HCT116 (cell line): ENCODE data around the gene RTF1. TPM values are rescaled to one million over a fixed set of nuclear protein-coding genes. Genes with fewer than 3 reads are reported as not detected.

ENCODE experiments used
- ATAC-seq: fragments of 200-7000 bp; cut with Tn5 transposase; 2 replicates; pipeline ENCODE4 v1.9.1; 2020; ENCODE audit warnings: mild to moderate bottlenecking, moderate library complexity
- BruUV-seq: library from RNA; stranded (reverse); fragments of 400-500 nt; replicated peaks from 2 replicates; lab custom pipeline; 2021; lab: Mats Ljungman, UMichigan
- CTCF ChIA-PET: fragments of 300-600 bp; sonication (Branson Sonifier 250); formaldehyde crosslinking; loops from one replicate; lab custom pipeline; 2021; ENCODE audit warnings: antibody characterized with exemption; lab: Charles Lee
- POLR2A ChIA-PET: fragments of 300-600, 350-600 bp; sonication (Branson Sonifier 250); formaldehyde crosslinking; loops from one replicate; lab custom pipeline; 2021; ENCODE audit warnings: antibody characterized with exemption; lab: Charles Lee
- RAD21 ChIA-PET, 2 experiments: fragments of 300-600 bp; sonication (Branson Sonifier 250); formaldehyde crosslinking; loops; one replicate each; lab custom pipeline; 2023; ENCODE audit warnings: low total read pairs in 2 of 2; ENCODE audit not compliant: uncharacterized antibody in 2 of 2, unreplicated experiment in 2 of 2, low non-redundant PET in 1 of 2; lab: Charles Lee
- DNase-seq: peaks from one replicate; pipeline ENCODE4 v3.0.0-alpha.2; 2010; ENCODE audit warnings: low read depth, low spot score
- H2AFZ ChIP-seq: fragments of 200-600 bp; shearing (Covaris generic), sonication (generic); 2 replicates; pipeline ENCODE4 v1.6.1; 2017; ENCODE audit warnings: low read depth, mixed run types, mixed read lengths, antibody characterized with exemption, low read length; ENCODE audit not compliant: poor library complexity, severe bottlenecking
- H3K27ac ChIP-seq: 2 replicates; pipeline ENCODE4 v1.5.1; 2012; ENCODE audit warnings: low read depth, low read length
- H3K27me3 ChIP-seq: fragments of 200-600 bp; sonication (generic); 2 replicates; pipeline ENCODE4 v1.6.1; 2016; ENCODE audit warnings: mixed run types, low read length, mixed read lengths; ENCODE audit not compliant: insufficient read depth
- H3K36me3 ChIP-seq, 2 experiments: fragments of 200-500 bp in 1 of 2; fragments of 200-600 bp in 1 of 2; sonication (Bioruptor generic) in 1 of 2; sonication (generic) in 1 of 2; 2 replicates each; pipeline versions ENCODE4 v1.5.1 to v1.6.1; 2014 to 2016; ENCODE audit warnings: low read length in 2 of 2, inconsistent platforms in 1 of 2, mixed read lengths in 1 of 2, mixed run types in 1 of 2; ENCODE audit not compliant: insufficient read depth in 2 of 2, control insufficient read depth in 1 of 2
- H3K4me1 ChIP-seq, 2 experiments: fragments of 200-600 bp in 1 of 2; sonication (generic) in 1 of 2; 2 replicates each; pipeline versions ENCODE4 v1.5.1 to v1.6.1; 2012 to 2017; ENCODE audit warnings: low read length in 2 of 2, inconsistent platforms in 1 of 2, mild to moderate bottlenecking in 1 of 2, mixed read lengths in 1 of 2, mixed run types in 1 of 2, moderate library complexity in 1 of 2; ENCODE audit not compliant: insufficient read depth in 2 of 2, control insufficient read depth in 1 of 2
- H3K4me2 ChIP-seq: fragments of 200-600 bp; sonication (generic); 2 replicates; pipeline ENCODE4 v1.6.1; 2017; ENCODE audit warnings: mixed run types, low read length, mixed read lengths
- H3K4me3 ChIP-seq, 2 experiments: fragments of 200-600 bp in 1 of 2; sonication (generic) in 1 of 2; replicated peaks in 1 of 2; 2 replicates each; pipeline ENCODE4 v1.5.1; 2011 to 2016; ENCODE audit warnings: low read length in 2 of 2, control low read depth in 1 of 2, low read depth in 1 of 2, mild to moderate bottlenecking in 1 of 2, mixed read lengths in 1 of 2, mixed run types in 1 of 2
- H3K79me2 ChIP-seq: fragments of 200-600 bp; sonication (generic); 2 replicates; pipeline ENCODE4 v1.6.1; 2017; ENCODE audit warnings: mild to moderate bottlenecking, mixed run types, low read length, moderate library complexity, mixed read lengths; ENCODE audit not compliant: insufficient read depth
- H3K9ac ChIP-seq: fragments of 200-600 bp; sonication (generic); 2 replicates; pipeline ENCODE4 v1.6.1; 2016; ENCODE audit warnings: low read length, mixed read lengths
- H3K9me2 ChIP-seq: fragments of 200-600 bp; sonication (generic), shearing (Covaris generic); 2 replicates; pipeline ENCODE4 v1.6.1; 2017; ENCODE audit warnings: mixed run types, mild to moderate bottlenecking, moderate library complexity; ENCODE audit not compliant: insufficient read depth
- H3K9me3 ChIP-seq, 2 experiments: fragments of 200-500 bp in 1 of 2; fragments of 200-600 bp in 1 of 2; sonication (Bioruptor generic) in 1 of 2; sonication (generic) in 1 of 2; 2 replicates each; pipeline ENCODE4 v1.6.1; 2014 to 2017; ENCODE audit warnings: low read length in 2 of 2, mixed read lengths in 2 of 2, inconsistent platforms in 1 of 2, low read depth in 1 of 2, mild to moderate bottlenecking in 1 of 2, mixed run types in 1 of 2, moderate library complexity in 1 of 2; ENCODE audit not compliant: control insufficient read depth in 1 of 2, insufficient read depth in 1 of 2
- H4K20me1 ChIP-seq: fragments of 200-600 bp; sonication (generic), shearing (Covaris generic); 2 replicates; pipeline ENCODE4 v1.6.1; 2017; ENCODE audit warnings: mixed run types, mild to moderate bottlenecking, moderate library complexity; ENCODE audit not compliant: insufficient read depth
- ATF3 ChIP-seq: IDR thresholded peaks from 2 replicates; pipeline ENCODE4 v1.6.1; 2012
- CBX3 ChIP-seq: IDR thresholded peaks from 2 replicates; pipeline ENCODE4 v1.6.1; 2012; ENCODE audit warnings: low read depth
- CTCF ChIP-seq, 3 experiments: fragments of 200-600 bp in 1 of 3; sonication (generic) in 1 of 3; IDR thresholded peaks in 2 of 3; conservative IDR thresholded peaks in 1 of 3; 2 replicates each; pipeline ENCODE4 v1.5.1; 2012 to 2017; ENCODE audit warnings: low read depth in 2 of 3, low read length in 2 of 3, antibody characterized with exemption in 1 of 3, borderline replicate concordance in 1 of 3, control low read depth in 1 of 3, mild to moderate bottlenecking in 1 of 3, mixed read lengths in 1 of 3, mixed run types in 1 of 3, moderate library complexity in 1 of 3; ENCODE audit not compliant: insufficient read depth in 1 of 3
- EGR1 ChIP-seq: IDR thresholded peaks from 2 replicates; pipeline ENCODE4 v1.6.1; 2012; ENCODE audit warnings: low read depth
- EZH2 ChIP-seq: fragments of 200-600 bp; sonication (generic); IDR thresholded peaks from 2 replicates; pipeline ENCODE4 v1.6.1; 2017; ENCODE audit warnings: antibody characterized with exemption, mixed run types
- EZH2phosphoT487 ChIP-seq: fragments of 200-600 bp; IDR thresholded peaks from 2 replicates; pipeline ENCODE4 v1.6.1; 2018; ENCODE audit warnings: antibody characterized with exemption, borderline replicate concordance
- FOSL1 ChIP-seq: IDR thresholded peaks from 2 replicates; pipeline ENCODE4 v1.6.1; 2012; ENCODE audit warnings: low read depth
- JUND ChIP-seq: IDR thresholded peaks from 2 replicates; pipeline ENCODE4 v1.6.1; 2012
- MAX ChIP-seq: IDR thresholded peaks from 2 replicates; pipeline ENCODE4 v1.6.1; 2012
- POLR2AphosphoS5 ChIP-seq: IDR thresholded peaks from 2 replicates; pipeline ENCODE4 v1.6.1; 2011; ENCODE audit warnings: mild to moderate bottlenecking, low read depth, low read length, moderate library complexity
- SRF ChIP-seq: IDR thresholded peaks from 2 replicates; pipeline ENCODE4 v1.6.1; 2012; ENCODE audit warnings: low read depth
- YY1 ChIP-seq: IDR thresholded peaks from 2 replicates; pipeline ENCODE4 v1.6.1; 2011; ENCODE audit warnings: low read length, low read depth, moderate library complexity, mild to moderate bottlenecking; ENCODE audit not compliant: insufficient replicate concordance; ENCODE audit errors: extremely low read depth
- ZFX ChIP-seq: fragments of 450-650 bp; IDR thresholded peaks from 2 replicates; pipeline ENCODE4 v1.6.1; 2017
- intact Hi-C: fragments of 100-400 bp; cut with micrococcal nuclease; formaldehyde crosslinking; loops from 2 replicates; pipeline ENCODE4 v1.10.0; 2022
- total RNA-seq: library from RNA; stranded (reverse); gene quantifications from one replicate; pipeline ENCODE4 v1.2.1, GENCODE V29; 2021; ENCODE audit not compliant: unreplicated experiment
- TF ChIP-seq, protein P1 (sequence below): IDR thresholded peaks from 2 replicates; pipeline ENCODE4 v1.6.1; 2011; ENCODE audit warnings: mild to moderate bottlenecking, low read length, moderate library complexity; ENCODE audit not compliant: insufficient replicate concordance; ENCODE audit errors: extremely low read depth

The RTF1 gene
- total RNA-seq, 1 experiment from 2014 or later: 27.5 TPM

DNA sequence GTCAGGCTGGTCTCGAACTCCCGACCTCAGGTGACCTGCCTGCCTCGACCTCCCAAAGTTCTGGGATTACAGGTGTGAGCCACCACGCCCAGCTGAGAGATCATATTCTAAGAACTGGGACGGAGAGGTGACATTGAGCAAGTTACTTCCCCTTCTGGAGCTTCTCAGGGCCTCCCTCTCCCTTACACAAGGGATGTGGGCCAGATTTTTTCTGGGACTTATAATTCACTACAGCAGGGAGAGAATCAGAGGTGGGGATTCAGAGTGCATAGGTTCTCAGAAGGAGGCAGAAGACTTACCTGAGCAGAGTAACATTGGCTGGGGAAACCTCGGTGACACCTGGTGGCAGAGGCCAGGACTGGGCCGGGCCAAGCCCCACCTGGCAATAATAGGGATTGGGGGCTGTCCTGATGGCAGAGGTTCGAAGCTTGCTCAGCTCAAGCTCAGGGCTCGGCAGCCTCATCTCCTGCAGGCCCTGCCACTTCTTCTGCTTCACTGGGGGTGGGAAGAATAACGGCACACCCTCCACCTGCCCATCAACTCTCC lies 90.0 kb downstream of the RTF1 start:
- H2AFZ ChIP-seq: no peak overlapping the region
- RAD21 ChIA-PET: interaction anchor here in 1 of 2 experiments (1.1 kb wide), 1 partner anchor 41 kb away, joined by 4 read pairs; no protein-coding TSS in a partner anchor
- DNase-seq: no peak
- CTCF ChIA-PET: interaction anchor here (1.2 to 2.3 kb wide), 2 partner anchors 41 to 51 kb away, joined by 5 to 28 read pairs; no protein-coding TSS in a partner anchor
- BruUV-seq: no TSS peak
- peak; percentile 41 to 53 (median 52); a peak in 4 of 6 replicates for TF ChIP-seq CTCF (IDR thresholded peaks at IDR 0.05 in 2 of 3, conservative IDR thresholded peaks at IDR 0.05 in 1 of 3; ENCODE audit: borderline replicate concordance in 1 of 3, insufficient read depth in 1 of 3, low read depth in 2 of 3, low read length in 2 of 3)
- TF ChIP-seq MAX: no peak
- no peak for TF ChIP-seq CBX3
- TF ChIP-seq, all 23 proteins: peak for 1
- Histone ChIP-seq H3K27me3 (no peaks in the 10 kb centered on the region), H3K36me3 (no peaks in the 10 kb centered on the region; a peak in 1 of 4 replicates), H3K79me2 (no peaks in the 10 kb centered on the region), H3K9me2 (no peaks in the 10 kb centered on the region), H3K9ac (no peak overlapping the region), H3K4me3 (no peak overlapping the region), H3K4me2 (no peak overlapping the region), H3K9me3 (no peaks in the 10 kb centered on the region), H3K4me1 (peaks cover 13 to 21% of the 10 kb centered on the region in 2 experiments), H4K20me1 (no peaks in the 10 kb centered on the region), H3K27ac (no peak overlapping the region)
- POLR2A ChIA-PET: no interaction called here
- intact Hi-C loops: loop anchor here (1.0 kb wide), 1 partner anchor 42 kb away; no protein-coding TSS in a partner anchor
- ATAC-seq: peak; percentile 85

- Histone ChIP-seq H3K9me3 (no peaks in the 10 kb centered on the region), H3K4me1 (peaks cover 17 to 25% of the 10 kb centered on the region in 2 experiments), H3K4me3 (no peak overlapping the region), H3K4me2 (peak overlapping the region; percentile 45), H3K36me3 (no peaks in the 10 kb centered on the region; a peak in 1 of 4 replicates), H3K79me2 (no peaks in the 10 kb centered on the region), H3K27ac (no peak overlapping the region), H2AFZ (no peak overlapping the region), H3K27me3 (no peaks in the 10 kb centered on the region), H3K9ac (no peak overlapping the region), H3K9me2 (no peaks in the 10 kb centered on the region), H4K20me1 (no peaks in the 10 kb centered on the region)
- ATAC-seq (peak; percentile 49; the same call in 1 of the 2 replicates), DNase-seq (no peak)
- ChIA-PET POLR2A (no interaction called here), CTCF (interaction anchor here (1.2 to 2.3 kb wide), 2 partner anchors 42 to 50 kb away, joined by 5 to 28 read pairs; no protein-coding TSS in a partner anchor), RAD21 (interaction anchor here (0.6 to 1.8 kb wide), 4 partner anchors 24 to 326 kb away, joined by 3 to 4 read pairs (median 4); no protein-coding TSS in a partner anchor)
- intact Hi-C loops: loop anchor here (1.0 kb wide), 1 partner anchor 43 kb away; no protein-coding TSS in a partner anchor
- BruUV-seq: no TSS peak
- TF ChIP-seq MAX (no peak), YY1 (no peak), CBX3 (no peak), EZH2phosphoT487 (no peak), SRF (no peak), JUND (no peak), POLR2AphosphoS5 (no peak), FOSL1 (no peak), ZFX (no peak), EZH2 (no peak), EGR1 (no peak), ATF3 (no peak)
- TF ChIP-seq, protein P1, sequence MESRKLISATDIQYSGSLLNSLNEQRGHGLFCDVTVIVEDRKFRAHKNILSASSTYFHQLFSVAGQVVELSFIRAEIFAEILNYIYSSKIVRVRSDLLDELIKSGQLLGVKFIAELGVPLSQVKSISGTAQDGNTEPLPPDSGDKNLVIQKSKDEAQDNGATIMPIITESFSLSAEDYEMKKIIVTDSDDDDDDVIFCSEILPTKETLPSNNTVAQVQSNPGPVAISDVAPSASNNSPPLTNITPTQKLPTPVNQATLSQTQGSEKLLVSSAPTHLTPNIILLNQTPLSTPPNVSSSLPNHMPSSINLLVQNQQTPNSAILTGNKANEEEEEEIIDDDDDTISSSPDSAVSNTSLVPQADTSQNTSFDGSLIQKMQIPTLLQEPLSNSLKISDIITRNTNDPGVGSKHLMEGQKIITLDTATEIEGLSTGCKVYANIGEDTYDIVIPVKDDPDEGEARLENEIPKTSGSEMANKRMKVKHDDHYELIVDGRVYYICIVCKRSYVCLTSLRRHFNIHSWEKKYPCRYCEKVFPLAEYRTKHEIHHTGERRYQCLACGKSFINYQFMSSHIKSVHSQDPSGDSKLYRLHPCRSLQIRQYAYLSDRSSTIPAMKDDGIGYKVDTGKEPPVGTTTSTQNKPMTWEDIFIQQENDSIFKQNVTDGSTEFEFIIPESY: no peak
Observed at GRCh38 chr15:41507820-41508290, 91.0 kb downstream of the RTF1 start.
